Prostate gland (tissue), 2 donors: ENCODE data around the gene SLC6A3.

ENCODE experiments used
- POLR2A ChIP-seq: fragments of 450-650 bp; IDR thresholded peaks from one replicate; pipeline ENCODE4 v1.6.1; 2016; ENCODE audit warnings: antibody characterized with exemption, mild to moderate bottlenecking
- TF ChIP-seq, protein P1 (sequence below), 4 experiments: fragments of 200-600 bp in 2 of 4; fragments of 450-650 bp in 2 of 4; sonication (generic) in 2 of 4; IDR thresholded peaks; 1 replicate in 3 of 4; 2 replicates in 1 of 4; pipeline ENCODE4 v1.5.1; 2016 to 2019; ENCODE audit warnings: antibody characterized with exemption in 4 of 4, mild to moderate bottlenecking in 2 of 4, moderate library complexity in 2 of 4

DNA sequence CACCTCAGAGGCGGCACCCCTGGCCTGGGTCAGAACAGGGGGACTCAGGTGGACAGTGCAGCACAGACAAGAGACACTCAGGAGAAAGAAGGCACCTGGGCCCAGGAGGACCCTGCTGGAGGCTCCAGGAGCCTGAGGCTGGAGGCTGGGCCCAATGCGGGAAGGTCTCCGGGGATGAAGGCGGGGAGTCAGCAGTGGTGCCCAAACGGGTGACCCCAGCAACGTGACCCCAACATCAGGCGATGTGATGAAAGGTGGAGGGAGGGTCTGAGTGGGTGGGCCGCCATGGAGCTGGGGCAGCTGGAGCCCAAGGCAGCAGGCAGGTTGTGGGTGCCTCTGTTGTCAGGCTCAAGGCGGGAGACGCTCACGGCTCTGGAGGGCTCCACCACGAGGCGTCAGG is 41.0 kb upstream of the SLC6A3 start:
- TF ChIP-seq POLR2A = no peak
- TF ChIP-seq, protein P1, sequence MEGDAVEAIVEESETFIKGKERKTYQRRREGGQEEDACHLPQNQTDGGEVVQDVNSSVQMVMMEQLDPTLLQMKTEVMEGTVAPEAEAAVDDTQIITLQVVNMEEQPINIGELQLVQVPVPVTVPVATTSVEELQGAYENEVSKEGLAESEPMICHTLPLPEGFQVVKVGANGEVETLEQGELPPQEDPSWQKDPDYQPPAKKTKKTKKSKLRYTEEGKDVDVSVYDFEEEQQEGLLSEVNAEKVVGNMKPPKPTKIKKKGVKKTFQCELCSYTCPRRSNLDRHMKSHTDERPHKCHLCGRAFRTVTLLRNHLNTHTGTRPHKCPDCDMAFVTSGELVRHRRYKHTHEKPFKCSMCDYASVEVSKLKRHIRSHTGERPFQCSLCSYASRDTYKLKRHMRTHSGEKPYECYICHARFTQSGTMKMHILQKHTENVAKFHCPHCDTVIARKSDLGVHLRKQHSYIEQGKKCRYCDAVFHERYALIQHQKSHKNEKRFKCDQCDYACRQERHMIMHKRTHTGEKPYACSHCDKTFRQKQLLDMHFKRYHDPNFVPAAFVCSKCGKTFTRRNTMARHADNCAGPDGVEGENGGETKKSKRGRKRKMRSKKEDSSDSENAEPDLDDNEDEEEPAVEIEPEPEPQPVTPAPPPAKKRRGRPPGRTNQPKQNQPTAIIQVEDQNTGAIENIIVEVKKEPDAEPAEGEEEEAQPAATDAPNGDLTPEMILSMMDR (IDR thresholded peaks at IDR 0.05) = no peak
